Dendritic cell treated with granulocyte-macrophage colony-stimulating factor and Interleukin-4, amounts not matched to agents 40 ng/mL and 50 ng/mL, for 4 days (primary cell): ENCODE data around the gene NCOA6.
"Not testable (repeated sequence)": the region's sequence is repeated elsewhere in the genome, so short reads cannot be mapped to it uniquely, and the experiment has no call there.

Experiments used
- H3K27ac Mint-ChIP-seq: one replicate; pipeline ENCODE4 v1.8.0; 2022; ENCODE audit warnings: mild to moderate bottlenecking, mixed read lengths
- H3K27me3 Mint-ChIP-seq: one replicate; pipeline ENCODE4 v1.8.0; 2022; ENCODE audit warnings: mild to moderate bottlenecking, mixed read lengths
- H3K36me3 Mint-ChIP-seq: one replicate; pipeline ENCODE4 v1.8.0; 2022; ENCODE audit warnings: low read depth, mixed read lengths
- H3K4me1 Mint-ChIP-seq: one replicate; pipeline ENCODE4 v1.8.0; 2022; ENCODE audit warnings: low read depth, mixed read lengths
- H3K4me3 Mint-ChIP-seq: one replicate; pipeline ENCODE4 v1.8.0; 2022; ENCODE audit warnings: mild to moderate bottlenecking, moderate library complexity, mixed read lengths
- H3K9me3 Mint-ChIP-seq: one replicate; pipeline ENCODE4 v1.8.0; 2022; ENCODE audit warnings: mixed read lengths
- intact Hi-C: fragments of 100-400 bp; cut with micrococcal nuclease; formaldehyde crosslinking; loops from one replicate; pipeline ENCODE4 v1.15.0; 2022

The NCOA6 gene

DNA sequence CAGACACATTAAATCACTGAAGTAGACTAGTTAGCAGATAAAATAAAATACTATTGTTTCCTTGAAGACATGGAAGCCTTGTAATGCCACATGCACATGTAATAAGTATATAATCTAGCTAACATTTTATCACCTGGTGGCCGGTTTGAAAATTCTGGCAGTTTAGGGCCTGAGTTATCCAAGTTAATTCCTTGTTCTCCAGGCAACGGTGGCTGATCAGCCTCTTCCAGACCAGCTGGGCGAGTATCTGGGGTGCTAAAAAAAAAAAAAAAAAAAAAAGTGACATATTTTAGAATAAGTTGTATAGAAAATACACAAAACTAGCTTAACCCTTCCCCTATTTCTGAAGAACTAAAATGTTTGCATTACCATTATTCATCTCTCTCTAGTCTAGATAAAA, 78.8 kb downstream of the NCOA6 start:
- H3K27ac Mint-ChIP-seq = no peak overlapping the region
- intact Hi-C loops = no loop called here
- H3K4me3 Mint-ChIP-seq = no peak overlapping the region
- no peaks in the 10 kb centered on the region for H3K9me3 Mint-ChIP-seq
- peaks cover 93% of the 10 kb centered on the region for H3K36me3 Mint-ChIP-seq
- H3K4me1 Mint-ChIP-seq = no peaks in the 10 kb centered on the region
- no peaks in the 10 kb centered on the region for H3K27me3 Mint-ChIP-seq

DNA sequence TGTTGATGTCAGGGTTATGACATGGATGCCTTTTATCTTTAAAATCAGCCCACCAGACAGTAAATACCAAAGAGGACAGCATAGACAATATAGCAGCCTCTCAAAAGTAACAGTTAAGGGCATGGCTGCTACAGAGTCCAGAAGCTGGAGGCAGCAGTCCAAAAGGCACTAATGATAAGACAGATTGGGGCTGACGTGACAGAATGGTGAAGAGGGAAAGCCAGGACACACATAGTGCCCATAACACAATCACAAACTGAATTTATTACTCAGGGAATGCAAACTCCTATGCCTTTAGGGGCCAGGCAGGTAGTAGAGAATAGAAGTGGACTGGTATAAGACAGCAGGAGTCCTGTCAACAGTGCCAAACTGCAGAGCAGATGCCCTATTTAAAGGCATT, 80.6 kb downstream of the NCOA6 start:
- Mint-ChIP-seq H3K4me1 (no peaks in the 10 kb centered on the region), H3K27me3 (no peaks in the 10 kb centered on the region), H3K27ac (no peak overlapping the region), H3K36me3 (peaks cover 93% of the 10 kb centered on the region), H3K9me3 (no peaks in the 10 kb centered on the region), H3K4me3 (no peak overlapping the region)
- intact Hi-C loops = no loop called here

DNA sequence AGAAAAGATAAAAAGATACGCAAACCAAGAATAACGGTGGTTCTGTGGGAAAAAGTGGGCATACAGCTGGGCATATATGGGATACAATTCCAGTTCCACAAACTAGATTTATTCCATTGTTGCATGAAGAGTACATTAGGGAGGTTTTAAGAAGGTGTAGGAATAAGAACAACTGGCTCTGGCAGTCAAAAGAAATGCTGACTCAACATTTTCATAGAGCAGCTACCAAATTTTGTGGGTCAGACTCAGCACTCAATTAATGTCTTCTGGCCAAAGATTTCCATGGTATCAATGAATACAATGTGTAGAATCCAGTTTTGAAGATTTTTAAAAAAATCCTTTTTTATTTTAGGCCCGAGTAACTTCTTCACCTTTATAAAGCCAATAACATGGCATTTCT, 81.1 kb downstream of the NCOA6 start:
- Mint-ChIP-seq H3K36me3 (peaks cover 92% of the 10 kb centered on the region), H3K27me3 (no peaks in the 10 kb centered on the region), H3K9me3 (no peaks in the 10 kb centered on the region), H3K4me1 (no peaks in the 10 kb centered on the region), H3K4me3 (no peak overlapping the region), H3K27ac (no peak overlapping the region)
- intact Hi-C loops = no loop called here

DNA sequence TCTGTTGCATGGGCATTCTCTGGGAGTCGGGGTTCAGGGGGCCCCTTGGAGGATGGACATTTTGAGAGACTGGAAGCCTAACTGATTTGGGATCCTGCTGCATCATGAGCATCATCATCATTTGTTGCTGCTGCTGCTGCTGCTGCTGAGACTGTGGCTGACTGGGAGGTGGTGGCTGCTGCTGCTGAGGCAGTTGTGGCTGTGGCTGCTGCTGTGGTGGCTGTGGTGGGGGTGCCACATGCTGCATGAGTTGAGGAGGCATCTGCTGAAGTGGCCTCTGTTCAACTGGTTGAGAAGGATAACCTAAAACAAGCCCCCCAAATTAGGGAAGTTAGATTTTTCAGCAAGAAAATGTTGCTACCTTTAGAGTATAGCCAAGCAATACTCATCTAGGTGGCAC, 82.4 kb downstream of the NCOA6 start:
- Mint-ChIP-seq H3K27ac (no peak overlapping the region), H3K27me3 (no peaks in the 10 kb centered on the region), H3K4me1 (no peaks in the 10 kb centered on the region)

DNA sequence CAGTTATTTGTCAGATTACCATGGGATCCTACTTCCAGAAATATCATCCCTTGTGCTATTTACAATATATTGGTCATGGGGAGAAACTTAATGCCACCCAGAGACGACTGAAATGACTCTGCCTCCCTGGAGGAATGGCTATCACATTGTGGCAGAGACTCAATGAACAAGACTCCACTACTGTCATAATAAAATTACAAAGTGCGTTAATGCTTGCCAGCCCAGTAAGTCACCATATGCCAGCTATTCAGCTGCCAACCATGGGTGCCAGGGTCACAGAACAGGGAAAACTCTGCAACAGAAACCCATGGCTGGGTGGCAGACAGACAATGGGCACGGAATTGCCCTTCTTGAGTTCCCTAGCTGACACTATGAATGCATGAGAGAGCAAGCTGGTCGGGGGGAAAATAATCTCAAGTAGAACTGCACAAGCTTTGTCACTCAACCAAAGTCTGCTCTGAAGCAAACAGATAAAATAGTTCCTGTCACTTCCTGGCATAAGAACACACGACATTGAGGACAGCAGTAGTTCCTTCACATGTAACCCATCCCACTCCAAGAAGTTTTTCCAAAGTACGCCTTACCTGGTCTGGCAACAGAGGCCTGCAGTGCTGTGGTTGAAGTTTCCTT, 89.2 kb downstream of the NCOA6 start:
- Mint-ChIP-seq H3K27me3 (no peaks in the 10 kb centered on the region), H3K36me3 (peaks cover 78% of the 10 kb centered on the region), H3K9me3 (no peaks in the 10 kb centered on the region), H3K27ac (no peak overlapping the region), H3K4me3 (no peak overlapping the region), H3K4me1 (no peaks in the 10 kb centered on the region)
- intact Hi-C loops = no loop called here

More for the DNA sequence above, 82.4 kb downstream of the NCOA6 start:
- H3K36me3 Mint-ChIP-seq = peaks cover 83% of the 10 kb centered on the region
- intact Hi-C loops = no loop called here
- H3K9me3 Mint-ChIP-seq = no peaks in the 10 kb centered on the region
- H3K4me3 Mint-ChIP-seq = no peak overlapping the region

DNA sequence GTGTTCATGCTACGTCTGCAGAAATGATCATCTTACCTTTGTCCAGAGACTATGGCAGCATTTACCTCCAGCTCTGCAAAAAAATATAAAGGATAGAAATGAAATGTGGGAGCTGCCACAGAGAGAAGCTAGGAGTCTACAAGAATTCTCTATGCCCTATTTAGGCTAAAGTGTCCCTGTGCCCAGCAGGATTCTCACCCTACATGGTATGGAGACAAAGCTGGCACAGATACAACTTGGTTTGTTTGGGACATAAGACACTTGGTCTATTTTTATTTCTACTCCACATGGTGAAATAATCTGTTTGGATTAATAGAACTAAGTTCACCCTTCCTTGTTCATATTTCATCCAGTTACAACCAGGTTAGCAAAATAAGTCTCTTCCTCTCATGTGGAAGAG, 92.9 kb downstream of the NCOA6 start:
- intact Hi-C loops = no loop called here
- Mint-ChIP-seq H3K27ac (no peak overlapping the region), H3K27me3 (no peaks in the 10 kb centered on the region), H3K36me3 (peaks cover 81% of the 10 kb centered on the region), H3K4me3 (no peak overlapping the region), H3K4me1 (no peaks in the 10 kb centered on the region), H3K9me3 (no peaks in the 10 kb centered on the region)

DNA sequence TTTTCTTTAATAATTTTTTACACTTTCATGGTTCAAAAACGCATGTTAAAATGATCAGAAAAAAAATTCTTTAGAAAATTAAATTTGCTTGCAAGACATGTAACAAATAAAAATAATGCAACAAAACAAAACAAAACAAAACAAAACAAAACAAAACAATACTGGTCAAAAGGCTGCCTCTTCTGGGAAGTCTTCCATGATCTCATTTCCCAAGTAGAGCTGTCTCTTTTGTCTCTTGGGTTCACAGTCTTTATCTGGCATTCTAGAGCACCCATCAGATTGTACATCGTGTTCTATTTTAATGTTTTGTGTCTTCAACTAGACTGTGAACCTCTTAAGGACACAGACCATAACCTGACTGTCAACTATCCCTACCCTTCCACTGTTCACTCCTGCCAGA, 96.0 kb downstream of the NCOA6 start:
- H3K36me3 Mint-ChIP-seq = peaks cover 87% of the 10 kb centered on the region
- no peaks in the 10 kb centered on the region for H3K4me1 Mint-ChIP-seq
- no peak overlapping the region for H3K27ac Mint-ChIP-seq
- H3K4me3 Mint-ChIP-seq = no peak overlapping the region
- no peaks in the 10 kb centered on the region for H3K27me3 Mint-ChIP-seq
- no peaks in the 10 kb centered on the region for H3K9me3 Mint-ChIP-seq
- intact Hi-C loops = no loop called here

DNA sequence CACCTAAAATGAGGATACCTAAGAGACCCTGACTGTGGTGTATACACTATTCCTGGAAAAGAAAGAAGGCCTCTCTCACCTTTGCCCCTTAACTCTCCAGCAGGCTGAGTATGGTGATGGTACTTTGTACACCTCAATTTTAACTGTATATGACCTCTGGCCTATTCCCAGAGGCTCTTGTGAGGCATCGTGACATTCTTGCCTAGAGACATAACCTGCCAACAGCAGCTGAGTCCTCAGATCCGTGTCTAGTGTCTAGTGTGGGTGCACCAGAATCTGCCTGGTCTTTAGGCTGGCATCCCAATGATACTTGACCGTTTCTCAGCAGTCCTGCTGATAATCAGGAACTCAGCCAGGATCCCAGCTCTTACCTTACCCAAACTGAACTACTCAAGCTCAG, 101.3 kb downstream of the NCOA6 start:
- no peaks in the 10 kb centered on the region for H3K9me3 Mint-ChIP-seq
- H3K4me3 Mint-ChIP-seq = no peak overlapping the region
- H3K36me3 Mint-ChIP-seq = peaks cover 80% of the 10 kb centered on the region
- H3K27ac Mint-ChIP-seq = no peak overlapping the region
- no peaks in the 10 kb centered on the region for H3K27me3 Mint-ChIP-seq
- intact Hi-C loops = no loop called here
- H3K4me1 Mint-ChIP-seq = no peaks in the 10 kb centered on the region

DNA sequence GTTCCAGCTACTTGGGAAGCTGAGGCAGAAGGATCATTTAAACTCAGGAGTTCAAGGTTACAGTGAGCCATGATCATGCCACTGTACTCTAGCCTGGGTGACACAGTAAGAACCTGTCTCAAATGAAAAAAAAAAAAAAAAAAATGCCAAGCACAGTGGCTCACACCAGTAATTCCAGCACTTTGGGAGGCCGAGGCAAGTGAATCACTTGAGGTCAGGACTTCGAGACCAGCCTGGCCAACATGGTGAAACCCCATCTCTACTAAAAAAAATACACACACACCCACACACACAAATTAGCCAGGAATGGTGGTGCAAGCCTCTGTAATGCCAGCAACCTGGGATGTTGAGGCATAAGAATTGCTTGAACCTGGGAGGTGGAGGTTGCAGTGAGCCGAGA, 102.9 kb downstream of the NCOA6 start:
- H3K36me3 Mint-ChIP-seq = peaks cover 86% of the 10 kb centered on the region
- intact Hi-C loops, H3K9me3 Mint-ChIP-seq, H3K27ac Mint-ChIP-seq, H3K4me3 Mint-ChIP-seq, H3K27me3 Mint-ChIP-seq, H3K4me1 Mint-ChIP-seq: not testable (repeated sequence)

DNA sequence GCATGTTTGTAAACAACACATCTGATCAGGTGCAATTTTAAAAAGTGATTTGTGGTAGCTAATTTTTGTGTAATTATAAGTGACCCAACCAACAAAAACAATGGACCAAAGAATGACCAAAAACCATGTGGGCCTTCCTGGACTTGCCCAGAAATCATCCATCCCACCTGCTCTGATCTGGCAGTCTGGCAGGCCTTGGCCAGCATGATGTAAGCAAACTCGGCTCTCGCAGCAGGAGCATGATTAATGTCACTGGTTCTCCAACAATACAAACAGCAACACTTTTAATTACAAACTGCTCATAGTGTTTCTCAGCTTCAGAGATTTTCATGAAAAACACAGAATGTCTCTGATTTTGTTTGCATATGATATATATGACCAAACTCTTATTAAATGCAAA, 105.2 kb downstream of the NCOA6 start:
- Mint-ChIP-seq H3K4me1 (no peaks in the 10 kb centered on the region), H3K27ac (no peak overlapping the region), H3K4me3 (no peak overlapping the region), H3K9me3 (no peaks in the 10 kb centered on the region), H3K36me3 (peaks cover 81% of the 10 kb centered on the region), H3K27me3 (no peaks in the 10 kb centered on the region)
- intact Hi-C loops = no loop called here

DNA sequence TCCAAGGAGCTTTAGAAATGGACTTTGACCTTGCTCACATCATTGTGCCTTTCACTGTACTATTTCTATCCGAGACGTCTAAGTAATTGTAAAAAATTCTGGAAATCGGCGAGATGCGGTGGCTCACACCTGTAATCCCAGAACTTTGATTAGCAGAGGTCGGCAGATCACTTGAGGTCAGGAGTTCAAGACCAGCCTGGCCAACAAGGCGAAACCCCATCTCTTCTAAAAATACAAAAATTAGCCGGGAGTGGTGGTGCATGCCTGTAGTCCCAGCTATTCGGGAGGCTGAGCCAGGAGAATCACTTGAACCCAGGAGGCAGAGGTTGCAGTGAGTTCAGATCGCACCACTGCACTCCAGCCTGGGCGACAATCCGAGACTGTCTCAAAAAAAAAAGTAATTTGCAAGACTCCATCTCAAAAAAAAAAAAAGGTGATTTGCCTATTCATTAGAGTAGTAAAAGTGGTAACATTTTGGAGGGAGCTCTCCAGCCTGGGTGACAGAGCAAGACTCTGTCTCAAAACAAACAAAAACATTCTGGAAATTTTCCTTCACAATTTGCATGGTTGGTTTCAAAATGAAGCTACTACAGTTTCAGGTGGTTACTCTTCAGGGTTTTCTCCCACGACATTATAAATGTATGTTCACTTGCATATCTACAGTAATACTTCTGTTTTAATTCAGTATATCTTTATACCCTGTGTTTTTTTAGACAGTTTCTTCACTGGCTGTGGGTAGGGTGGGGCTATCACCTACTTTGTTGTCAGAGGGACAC, 106.0 kb downstream of the NCOA6 start:
- H3K27ac Mint-ChIP-seq, H3K27me3 Mint-ChIP-seq, H3K4me1 Mint-ChIP-seq, H3K4me3 Mint-ChIP-seq, intact Hi-C loops, H3K9me3 Mint-ChIP-seq: not testable (repeated sequence)
- H3K36me3 Mint-ChIP-seq = peaks cover 84% of the 10 kb centered on the region

DNA sequence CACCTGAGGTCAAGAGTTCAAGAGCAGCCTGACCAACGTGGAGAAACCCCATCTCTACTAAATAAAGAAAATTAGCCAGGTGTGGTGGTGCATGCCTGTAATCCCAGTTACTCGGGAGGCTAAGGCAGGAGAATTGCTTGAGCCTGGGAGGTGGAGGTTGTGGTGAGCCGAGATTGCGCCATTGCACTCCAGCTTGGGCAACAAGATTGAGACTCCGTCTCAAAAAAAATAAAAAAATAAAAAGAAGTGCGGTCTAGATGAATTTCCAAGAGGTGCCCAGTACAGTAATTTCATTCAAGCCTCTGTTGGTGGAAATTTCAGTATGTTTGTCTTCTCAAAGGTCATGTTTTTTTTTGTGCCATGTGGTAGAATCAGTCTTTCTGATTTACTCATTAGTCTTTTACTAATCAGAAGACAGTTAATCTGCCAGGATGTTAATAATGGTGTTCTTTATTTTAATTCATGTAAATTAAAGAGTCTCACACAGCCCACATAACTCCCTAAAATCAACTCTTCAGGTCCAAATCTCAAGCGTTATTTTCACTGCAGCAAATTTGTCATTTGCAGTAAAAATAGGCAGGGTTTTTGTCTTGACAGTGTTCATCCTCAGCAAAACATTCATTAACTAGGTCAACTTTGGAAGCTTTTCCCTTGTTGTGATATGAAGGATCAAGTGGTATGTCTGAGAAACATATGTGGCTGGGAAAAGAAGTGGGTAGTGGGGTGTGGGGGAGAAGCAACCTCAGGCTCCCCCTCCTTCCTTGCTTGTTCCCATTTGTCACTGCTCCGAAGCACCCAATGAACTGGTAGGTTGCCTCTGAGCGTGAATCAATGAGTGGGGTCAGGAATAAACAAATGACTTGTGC, 108.0 kb downstream of the NCOA6 start:
- no peak overlapping the region for H3K27ac Mint-ChIP-seq
- H3K4me1 Mint-ChIP-seq = peaks cover 6% of the 10 kb centered on the region
- H3K27me3 Mint-ChIP-seq = no peaks in the 10 kb centered on the region
- peaks cover 84% of the 10 kb centered on the region for H3K36me3 Mint-ChIP-seq
- H3K9me3 Mint-ChIP-seq = no peaks in the 10 kb centered on the region
- intact Hi-C loops = no loop called here
- H3K4me3 Mint-ChIP-seq = no peak overlapping the region

DNA sequence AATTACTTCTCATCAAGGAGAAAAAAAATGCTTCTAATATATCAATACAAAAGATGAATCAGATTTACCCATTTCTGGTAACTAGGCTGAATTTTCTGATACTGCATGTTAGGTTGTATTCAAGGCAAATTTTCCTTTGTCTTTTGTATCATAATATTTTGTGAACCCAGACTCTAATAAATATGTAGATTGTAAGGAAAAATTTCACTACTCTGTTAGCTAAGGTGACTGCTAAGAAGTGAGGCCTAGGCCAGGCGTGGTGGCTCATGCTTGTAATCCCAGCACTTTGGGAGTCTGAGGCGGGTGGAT, 108.6 kb downstream of the NCOA6 start:
- H3K27me3 Mint-ChIP-seq = no peaks in the 10 kb centered on the region
- peaks cover 88% of the 10 kb centered on the region for H3K36me3 Mint-ChIP-seq
- H3K4me1 Mint-ChIP-seq = peaks cover 12% of the 10 kb centered on the region
- intact Hi-C loops = no loop called here
- H3K27ac Mint-ChIP-seq = no peak overlapping the region
- no peak overlapping the region for H3K4me3 Mint-ChIP-seq
- H3K9me3 Mint-ChIP-seq = no peaks in the 10 kb centered on the region

DNA sequence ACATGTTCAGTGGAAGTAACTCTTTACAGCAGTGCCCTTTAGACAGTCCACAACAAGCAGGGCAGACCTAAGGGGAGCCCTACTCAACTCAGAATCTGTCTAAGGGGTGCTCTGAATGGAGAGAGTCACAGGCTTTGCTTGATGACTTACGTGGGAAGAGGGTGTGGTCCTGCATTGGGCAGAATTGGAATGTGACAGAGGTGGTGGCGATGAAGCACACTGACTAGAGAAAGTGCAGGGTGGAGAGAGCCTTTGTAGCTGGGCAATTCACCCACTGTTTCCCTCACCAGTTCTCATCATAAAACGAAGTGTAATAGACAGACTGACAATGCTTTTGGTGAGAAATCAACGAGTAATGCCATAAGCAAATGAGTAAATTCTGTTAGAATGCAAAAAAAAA, 110.1 kb downstream of the NCOA6 start:
- Mint-ChIP-seq H3K4me3 (no peak overlapping the region), H3K36me3 (peaks cover 80% of the 10 kb centered on the region), H3K4me1 (peaks cover 27% of the 10 kb centered on the region), H3K9me3 (no peaks in the 10 kb centered on the region), H3K27ac (no peak overlapping the region), H3K27me3 (peaks cover 6% of the 10 kb centered on the region)
- intact Hi-C loops = no loop called here
